OCI-LY1 (cell line): ENCODE measurements around the gene IGF2BP3.
A peak's percentile ranks its signal among the peaks of the same experiment; 100 is the strongest.
"Not testable (repeated sequence)": the region's sequence is repeated elsewhere in the genome, so short reads cannot be mapped to it uniquely, and the experiment has no call there.

Experiments used
- H2AFZ ChIP-seq: fragments of 200-600 bp; sonication (generic), shearing (Covaris generic); 2 replicates; pipeline ENCODE4 v1.6.0; 2014; ENCODE audit warnings: antibody characterized with exemption, mild to moderate bottlenecking, low read length
- H3F3A ChIP-seq: fragments of 200-600 bp; sonication (generic), shearing (Covaris generic); 2 replicates; pipeline ENCODE4 v1.6.0; 2014; ENCODE audit warnings: mild to moderate bottlenecking, antibody characterized with exemption, low read length, moderate library complexity; ENCODE audit not compliant: insufficient read depth
- H3K27ac ChIP-seq: fragments of 200-600 bp; sonication (generic); 2 replicates; pipeline ENCODE4 v1.5.1; 2014; ENCODE audit warnings: low read length, mixed run types, mild to moderate bottlenecking, low read depth; ENCODE audit not compliant: poor library complexity, severe bottlenecking
- H3K27me3 ChIP-seq: fragments of 200-600 bp; sonication (generic); 2 replicates; pipeline ENCODE4 v1.6.0; 2014; ENCODE audit warnings: antibody characterized with exemption, mild to moderate bottlenecking, low read length, moderate library complexity; ENCODE audit not compliant: insufficient read depth
- H3K36me3 ChIP-seq: fragments of 200-600 bp; sonication (generic); 2 replicates; pipeline ENCODE4 v1.6.1; 2014; ENCODE audit warnings: mild to moderate bottlenecking, antibody characterized with exemption, low read length, moderate library complexity, mixed read lengths; ENCODE audit not compliant: insufficient read depth
- H3K4me1 ChIP-seq: fragments of 200-600 bp; sonication (generic); 2 replicates; pipeline ENCODE4 v1.5.1; 2014; ENCODE audit warnings: mild to moderate bottlenecking, low read length, moderate library complexity; ENCODE audit not compliant: insufficient read depth, severe bottlenecking
- H3K4me2 ChIP-seq: fragments of 200-600 bp; sonication (generic), shearing (Covaris generic); 2 replicates; pipeline ENCODE4 v1.6.1; 2014; ENCODE audit warnings: low read length
- H3K4me3 ChIP-seq: fragments of 200-600 bp; sonication (generic); 2 replicates; pipeline ENCODE4 v1.5.1; 2014; ENCODE audit warnings: low read length, low read depth, mild to moderate bottlenecking, mixed read lengths; ENCODE audit not compliant: poor library complexity, severe bottlenecking
- H3K79me2 ChIP-seq: fragments of 200-600 bp; shearing (Covaris generic); 2 replicates; pipeline ENCODE4 v1.6.1; 2016; ENCODE audit warnings: mixed run types, low read length, mixed read lengths; ENCODE audit not compliant: insufficient read depth
- H3K9ac ChIP-seq: fragments of 200-600 bp; sonication (generic), shearing (Covaris generic); 2 replicates; pipeline ENCODE4 v1.6.1; 2014; ENCODE audit warnings: mild to moderate bottlenecking, low read length, mixed read lengths
- H3K9me2 ChIP-seq: fragments of 200-600 bp; sonication (generic), shearing (Covaris generic); 2 replicates; pipeline ENCODE4 v1.6.1; 2014; ENCODE audit warnings: low read depth, mild to moderate bottlenecking, low read length, mixed read lengths
- H3K9me3 ChIP-seq: fragments of 200-600 bp; shearing (Covaris generic); 2 replicates; pipeline ENCODE4 v1.6.1; 2014; ENCODE audit warnings: low read length, mixed read lengths
- H4K20me1 ChIP-seq: fragments of 200-600 bp; sonication (generic), shearing (Covaris generic); 2 replicates; pipeline ENCODE4 v1.6.0; 2016; ENCODE audit warnings: mild to moderate bottlenecking, low read length; ENCODE audit not compliant: insufficient read depth
- EZH2 ChIP-seq: fragments of 200-600 bp; sonication (generic), shearing (Covaris generic); IDR thresholded peaks from 2 replicates; pipeline ENCODE4 v1.8.0; 2017; ENCODE audit warnings: borderline replicate concordance, mixed run types, mild to moderate bottlenecking, antibody characterized with exemption, low read length, moderate library complexity, mixed read lengths
- TF ChIP-seq, protein P1 (sequence below): fragments of 200-600 bp; sonication (generic), shearing (Covaris generic); IDR thresholded peaks from 2 replicates; pipeline ENCODE4 v1.5.1; 2017; ENCODE audit warnings: mild to moderate bottlenecking, antibody characterized with exemption, low read length, moderate library complexity, mixed read lengths

IGF2BP3 gene

DNA sequence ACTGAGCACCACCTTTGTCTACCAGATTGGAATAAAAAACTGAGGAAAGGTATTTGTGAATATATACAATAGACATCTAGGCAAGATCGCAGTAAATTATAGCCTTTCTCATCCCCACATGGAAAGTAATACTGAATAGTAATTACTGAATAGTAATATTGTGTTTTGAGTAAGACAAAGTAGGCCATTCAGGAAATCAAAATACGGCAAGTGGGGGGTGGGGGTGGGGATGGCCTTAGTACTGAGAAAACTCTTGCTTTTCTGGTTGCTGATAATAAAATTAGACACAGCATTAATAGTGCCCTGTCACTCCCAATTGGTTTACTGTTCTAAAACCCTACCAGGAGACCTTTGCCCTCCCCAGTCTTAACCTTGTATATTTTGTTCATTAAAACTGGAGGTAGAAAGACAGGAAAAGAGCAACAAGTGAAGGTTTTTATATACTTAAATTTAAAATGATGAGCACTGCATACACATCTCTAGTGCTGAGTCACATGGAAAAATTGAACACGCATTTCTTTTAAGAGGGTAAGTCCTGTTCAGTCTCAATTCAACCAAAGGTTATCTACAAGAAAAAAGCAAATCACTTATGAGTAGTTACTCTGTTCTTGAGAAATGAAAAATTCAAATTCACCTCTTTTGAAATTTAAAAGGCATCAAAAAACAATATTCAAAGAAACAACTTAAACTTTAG lies 65.6 kb downstream of the IGF2BP3 start:
- no peaks in the 10 kb centered on the region for H4K20me1 ChIP-seq
- H3K4me1 ChIP-seq: peaks cover 16% of the 10 kb centered on the region
- 0 out of 2 replicates have a peak, but pooled peaks cover 4% of the 10 kb centered on the region for H3K79me2 ChIP-seq
- H3K9me2 ChIP-seq: no peaks in the 10 kb centered on the region
- no peak overlapping the region for H3K4me3 ChIP-seq
- 0 out of 2 replicates have a peak, but pooled peaks cover 3% of the 10 kb centered on the region for H3K9me3 ChIP-seq
- peaks cover 94% of the 10 kb centered on the region for H3K36me3 ChIP-seq
- TF ChIP-seq, protein P1, sequence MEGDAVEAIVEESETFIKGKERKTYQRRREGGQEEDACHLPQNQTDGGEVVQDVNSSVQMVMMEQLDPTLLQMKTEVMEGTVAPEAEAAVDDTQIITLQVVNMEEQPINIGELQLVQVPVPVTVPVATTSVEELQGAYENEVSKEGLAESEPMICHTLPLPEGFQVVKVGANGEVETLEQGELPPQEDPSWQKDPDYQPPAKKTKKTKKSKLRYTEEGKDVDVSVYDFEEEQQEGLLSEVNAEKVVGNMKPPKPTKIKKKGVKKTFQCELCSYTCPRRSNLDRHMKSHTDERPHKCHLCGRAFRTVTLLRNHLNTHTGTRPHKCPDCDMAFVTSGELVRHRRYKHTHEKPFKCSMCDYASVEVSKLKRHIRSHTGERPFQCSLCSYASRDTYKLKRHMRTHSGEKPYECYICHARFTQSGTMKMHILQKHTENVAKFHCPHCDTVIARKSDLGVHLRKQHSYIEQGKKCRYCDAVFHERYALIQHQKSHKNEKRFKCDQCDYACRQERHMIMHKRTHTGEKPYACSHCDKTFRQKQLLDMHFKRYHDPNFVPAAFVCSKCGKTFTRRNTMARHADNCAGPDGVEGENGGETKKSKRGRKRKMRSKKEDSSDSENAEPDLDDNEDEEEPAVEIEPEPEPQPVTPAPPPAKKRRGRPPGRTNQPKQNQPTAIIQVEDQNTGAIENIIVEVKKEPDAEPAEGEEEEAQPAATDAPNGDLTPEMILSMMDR: no peak
- TF ChIP-seq EZH2: no peak
- H3K27me3 ChIP-seq: no peaks in the 10 kb centered on the region
- no peak overlapping the region for H3K4me2 ChIP-seq
- H3K9ac ChIP-seq: no peak overlapping the region
- H3K27ac ChIP-seq: peak overlapping the region; percentile 44
- no peaks in the 10 kb centered on the region for H3F3A ChIP-seq
- no peak overlapping the region for H2AFZ ChIP-seq

DNA sequence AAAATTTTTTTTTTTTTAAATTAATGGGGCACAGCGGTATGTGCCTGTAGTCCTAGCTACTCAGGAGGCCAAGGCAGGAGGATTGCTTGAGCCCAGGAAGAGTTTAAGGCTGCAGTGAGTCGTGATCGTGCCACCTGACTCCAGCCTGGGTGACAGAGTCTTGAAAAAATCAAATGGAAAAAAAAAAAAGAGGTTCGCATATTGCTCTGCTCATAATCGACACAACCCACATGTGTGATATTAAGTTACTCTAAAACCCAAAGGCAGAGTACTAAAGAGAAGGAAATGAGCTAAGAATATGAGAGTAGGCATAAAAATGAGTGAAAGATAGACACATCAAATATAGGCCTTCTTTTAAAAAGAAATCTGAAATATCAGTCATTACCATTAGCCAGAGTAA lies 66.3 kb downstream of the IGF2BP3 start:
- Histone ChIP-seq H3K4me2 (no peak overlapping the region), H3K9me2 (no peaks in the 10 kb centered on the region), H3K9me3 (0 out of 2 replicates have a peak, but pooled peaks cover 3% of the 10 kb centered on the region), H4K20me1 (no peaks in the 10 kb centered on the region), H3K9ac (no peak overlapping the region), H3K27ac (peak overlapping the region; percentile 44), H3K79me2 (0 out of 2 replicates have a peak, but pooled peaks cover 4% of the 10 kb centered on the region), H3K36me3 (peaks cover 91% of the 10 kb centered on the region), H3K4me3 (no peak overlapping the region), H3K4me1 (peaks cover 16% of the 10 kb centered on the region), H2AFZ (no peak overlapping the region), H3F3A (no peaks in the 10 kb centered on the region), H3K27me3 (no peaks in the 10 kb centered on the region)
- TF ChIP-seq, protein P1: no peak
- TF ChIP-seq EZH2: no peak

GRCh38 chr7:23398090-23398489 lies 72.2 kb downstream of the IGF2BP3 start:
- not testable (repeated sequence) for H3K4me2 ChIP-seq, H3K9ac ChIP-seq, H4K20me1 ChIP-seq, H3K27me3 ChIP-seq, H2AFZ ChIP-seq, H3K4me3 ChIP-seq, H3K27ac ChIP-seq, H3K9me3 ChIP-seq, H3K79me2 ChIP-seq, H3F3A ChIP-seq, H3K9me2 ChIP-seq
- H3K36me3 ChIP-seq: peaks cover 54% of the 10 kb centered on the region
- peaks cover 22% of the 10 kb centered on the region for H3K4me1 ChIP-seq

- Histone ChIP-seq H3K27me3 (no peaks in the 10 kb centered on the region), H3K4me2 (no peak overlapping the region), H3K36me3 (peaks cover 54% of the 10 kb centered on the region), H3K27ac (peak overlapping the region; percentile 47), H2AFZ (no peak overlapping the region), H4K20me1 (no peaks in the 10 kb centered on the region), H3F3A (no peaks in the 10 kb centered on the region), H3K9ac (no peak overlapping the region), H3K9me3 (no peaks in the 10 kb centered on the region), H3K4me1 (peaks cover 22% of the 10 kb centered on the region), H3K4me3 (no peak overlapping the region), H3K9me2 (no peaks in the 10 kb centered on the region), H3K79me2 (no peaks in the 10 kb centered on the region)
- TF ChIP-seq, protein P1: no peak
- TF ChIP-seq EZH2: no peak
These were observed 73.0 kb downstream of the IGF2BP3 start for GRCh38 chr7:23397241-23397640.
